GM12892 (cell line): ENCODE data around the gene MYO1A.

Experiments used
- POLR2A ChIP-seq: IDR thresholded peaks from 2 replicates; pipeline ENCODE4 v1.6.1; 2011; ENCODE audit warnings: low read depth, low read length, control low read depth
- POLR2AphosphoS5 ChIP-seq: IDR thresholded peaks from 2 replicates; pipeline ENCODE4 v1.6.1; 2011; ENCODE audit warnings: low read depth, low read length, control low read depth

DNA sequence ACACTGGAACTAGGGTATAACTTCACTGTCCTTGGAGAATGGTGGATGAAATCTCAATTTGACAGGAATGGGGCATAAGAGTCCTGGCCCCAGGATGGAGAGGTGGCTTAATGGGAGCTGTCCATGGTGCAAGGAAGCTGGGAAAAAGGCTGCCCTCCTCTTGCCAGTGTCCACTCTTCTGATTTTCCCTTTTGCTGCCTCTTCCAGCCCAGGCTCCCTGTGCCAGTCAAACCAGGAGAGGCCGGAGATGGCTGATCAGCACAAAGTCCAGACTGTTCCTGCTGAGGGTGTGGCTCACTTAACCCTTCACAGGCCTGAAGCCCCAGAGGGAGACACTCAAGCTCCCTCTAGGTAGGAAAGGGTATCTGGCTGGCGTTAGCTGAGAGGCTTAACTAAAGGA is at the start of gene MYO1A:
- TF ChIP-seq POLR2A, result no peak
- no peak for TF ChIP-seq POLR2AphosphoS5
